ENCODE measurements around the gene AKR7A2.
"Not testable (repeated sequence)": the region's sequence is repeated elsewhere in the genome, so short reads cannot be mapped to it uniquely, and the experiment has no call there.

AKR7A2 gene

GRCh38 chr1:19324665-19324990, 12.7 kb upstream of the AKR7A2 start:
- FAIRE-seq: no peak

GRCh38 chr1:19323987-19324664, 12.2 kb upstream of the AKR7A2 start:
- FAIRE-seq: no peak

- FAIRE-seq: no peak
Measured at GRCh38 chr1:19322481-19322880, 10.5 kb upstream of the AKR7A2 start.

GRCh38 chr1:19321071-19321470, 9.1 kb upstream of the AKR7A2 start:
- FAIRE-seq: no peak

- FAIRE-seq: no peak
Measured at GRCh38 chr1:19319196-19319595, 7.3 kb upstream of the AKR7A2 start.

GRCh38 chr1:19317126-19317910, 5.4 kb upstream of the AKR7A2 start:
- no peak for FAIRE-seq

- FAIRE-seq: no peak
Measured at GRCh38 chr1:19315378-19316198, 3.6 kb upstream of the AKR7A2 start.

- no peak for FAIRE-seq
Measured at GRCh38 chr1:19313961-19314882, 2.3 kb upstream of the AKR7A2 start.

- FAIRE-seq: no peak
Measured at GRCh38 chr1:19313636-19313959, 1.7 kb upstream of the AKR7A2 start.

- FAIRE-seq: no peak
Measured at GRCh38 chr1:19312782-19313635, 1.1 kb upstream of the AKR7A2 start.

- no peak for FAIRE-seq
Measured at GRCh38 chr1:19311503-19311930, 427 bp downstream of the AKR7A2 start.

- no peak for FAIRE-seq
Measured at GRCh38 chr1:19310720-19311502, 1.0 kb downstream of the AKR7A2 start.

- no peak for FAIRE-seq
Measured at GRCh38 chr1:19310061-19310460, 1.9 kb downstream of the AKR7A2 start.

- no peak for FAIRE-seq
Measured at GRCh38 chr1:19309123-19309813, 2.7 kb downstream of the AKR7A2 start.

- no peak for FAIRE-seq
Measured at GRCh38 chr1:19308509-19308907, 3.4 kb downstream of the AKR7A2 start.

- FAIRE-seq: no peak
Measured at GRCh38 chr1:19307794-19308508, 4.0 kb downstream of the AKR7A2 start.

- no peak for FAIRE-seq
Measured at GRCh38 chr1:19306941-19307340, 5.0 kb downstream of the AKR7A2 start.

GRCh38 chr1:19305880-19306279, 6.1 kb downstream of the AKR7A2 start:
- FAIRE-seq: no peak

- FAIRE-seq: not testable (repeated sequence)
Measured at GRCh38 chr1:19304081-19304480, 7.9 kb downstream of the AKR7A2 start.

All from endometrium (tissue), 2 donors.